ENCODE data around the gene ATP6V0B.

Gene ATP6V0B

GRCh38 chr1:43974443-43975248 is at the start of gene ATP6V0B:
Gene ATP6V0B, plus strand, starts transcription at chr1:43974960. Its CDS starts 81 bp downstream, at chr1:43975041.
- peak; percentile 89 for DNase-seq

DNA sequence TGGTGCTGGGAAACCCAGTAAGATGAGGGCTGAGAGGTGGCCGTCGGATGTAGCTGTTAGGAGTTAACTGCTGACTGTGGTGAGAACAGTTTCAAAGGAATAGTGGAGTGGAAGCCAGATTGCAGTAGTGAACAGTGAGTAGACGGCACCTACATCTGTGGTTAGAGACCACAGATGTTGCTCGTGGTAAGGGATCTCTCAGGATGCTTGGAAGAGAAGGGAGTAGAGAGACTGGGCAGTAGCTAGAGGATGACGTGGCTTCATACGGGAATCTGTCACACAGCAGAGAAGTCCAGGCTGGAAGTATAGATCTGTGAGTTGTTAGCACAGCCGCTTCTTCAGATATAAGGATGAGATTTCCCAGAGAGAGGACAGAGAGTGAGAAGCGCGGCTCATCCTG is 48.9 kb upstream of the ATP6V0B start:
- DNase-seq, result no peak

DNA sequence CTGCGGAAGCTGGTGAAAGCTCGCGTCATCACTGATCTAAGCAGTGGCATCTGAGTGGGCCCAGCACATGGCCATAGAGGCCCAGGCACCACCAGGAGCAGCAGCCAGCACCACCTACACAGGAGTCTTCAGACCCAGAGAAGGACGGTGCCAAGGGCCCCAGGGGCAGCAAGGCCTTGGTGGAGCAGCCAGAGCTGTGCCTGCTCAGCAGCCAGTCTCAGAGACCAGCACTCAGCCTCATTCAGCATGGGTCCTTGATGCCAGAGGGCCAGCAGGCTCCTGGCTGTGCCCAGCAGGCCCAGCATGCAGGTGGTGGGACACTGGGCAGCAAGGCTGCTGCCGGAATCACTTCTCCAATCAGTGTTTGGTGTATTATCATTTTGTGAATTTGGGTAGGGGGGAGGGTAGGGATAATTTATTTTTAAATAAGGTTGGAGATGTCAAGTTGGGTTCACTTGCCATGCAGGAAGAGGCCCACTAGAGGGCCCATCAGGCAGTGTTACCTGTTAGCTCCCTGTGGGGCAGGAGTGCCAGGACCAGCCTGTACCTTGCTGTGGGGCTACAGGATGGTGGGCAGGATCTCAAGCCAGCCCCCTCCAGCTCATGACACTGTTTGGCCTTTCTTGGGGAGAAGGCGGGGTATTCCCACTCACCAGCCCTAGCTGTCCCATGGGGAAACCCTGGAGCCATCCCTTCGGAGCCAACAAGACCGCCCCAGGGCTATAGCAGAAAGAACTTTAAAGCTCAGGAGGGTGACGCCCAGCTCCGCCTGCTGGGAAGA is 44.4 kb upstream of the ATP6V0B start:
- no peak for DNase-seq

DNA sequence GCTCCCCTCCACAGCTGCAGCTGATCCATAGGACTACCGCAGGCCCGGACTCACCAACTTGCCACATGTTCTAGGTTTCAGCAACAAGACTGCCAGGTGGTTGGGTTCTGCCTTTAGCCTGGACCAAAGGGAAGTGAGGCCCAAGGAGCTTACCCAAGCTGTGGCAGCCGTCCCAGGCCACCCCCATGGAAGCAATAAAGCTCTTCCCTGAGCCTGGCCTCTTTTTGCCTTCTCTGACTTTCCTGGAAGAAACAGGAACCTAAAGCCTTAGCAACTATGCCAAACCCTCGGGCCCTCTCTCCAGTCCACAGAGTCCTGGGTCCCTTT is 43.8 kb upstream of the ATP6V0B start:
- no peak for DNase-seq

GRCh38 chr1:43931711-43932660 is 42.8 kb upstream of the ATP6V0B start:
- no peak for DNase-seq

- no peak for DNase-seq
Measured at GRCh38 chr1:43932786-43933385, 41.9 kb upstream of the ATP6V0B start.

DNA sequence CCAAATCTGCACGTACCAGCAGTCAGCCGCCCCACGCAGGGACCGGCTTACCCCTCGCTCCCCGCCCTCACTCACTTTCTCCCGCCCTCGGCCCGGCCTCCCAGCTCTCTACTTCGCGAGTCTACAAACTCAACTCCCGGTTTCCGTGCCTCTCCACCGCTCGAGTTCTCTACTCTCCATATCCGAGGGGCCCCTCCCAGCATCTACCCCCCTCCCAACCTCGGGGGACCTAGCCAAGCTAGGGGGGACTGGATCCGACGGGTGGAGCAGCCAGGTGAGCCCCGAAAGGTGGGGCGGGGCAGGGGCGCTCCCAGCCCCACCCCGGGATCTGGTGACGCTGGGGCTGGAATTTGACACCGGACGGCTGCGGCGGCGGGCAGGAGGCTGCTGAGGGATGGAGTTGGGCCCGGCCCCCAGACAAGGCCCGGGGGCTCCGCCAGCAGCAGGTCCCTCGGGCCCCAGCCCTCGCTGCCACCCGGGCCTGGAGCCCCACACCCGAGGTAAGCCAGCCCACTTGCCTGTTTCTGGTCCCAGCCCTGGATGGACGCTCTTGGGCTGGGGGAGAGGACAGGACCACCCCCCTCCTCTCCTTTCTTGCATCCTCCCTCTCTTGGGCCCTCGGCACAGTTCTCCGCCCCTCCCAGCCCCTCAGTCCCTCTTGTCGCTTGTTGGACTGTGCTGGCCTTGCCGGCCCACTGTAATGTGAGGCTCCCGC is 41.2 kb upstream of the ATP6V0B start, which contains the start of gene ARTN:
TSS of gene ARTN (plus strand) at position 416 of the 715 bp plus-strand sequence. CDS start 1,856 bp downstream, outside the sequence.
- DNase-seq, result no peak

GRCh38 chr1:43934101-43934985 is 40.4 kb upstream of the ATP6V0B start:
- DNase-seq, result peak; percentile 20

DNA sequence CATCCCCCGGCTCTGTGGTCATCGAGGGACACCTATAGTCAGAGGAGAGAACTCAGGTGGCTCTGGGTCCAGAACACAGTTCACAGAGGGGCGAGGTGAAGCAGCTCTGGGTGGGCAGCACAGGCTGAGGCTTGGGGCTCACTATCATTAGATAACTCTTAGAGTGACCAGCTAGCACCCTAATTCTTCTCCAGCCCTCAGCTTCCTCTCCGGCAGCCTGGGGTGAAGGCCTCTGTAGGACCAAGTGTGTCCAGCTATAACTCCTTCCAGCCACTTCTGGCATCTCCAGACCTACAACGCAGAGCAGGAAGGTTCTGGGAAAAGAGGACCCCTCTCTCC is 39.8 kb upstream of the ATP6V0B start:
- DNase-seq, result no peak

DNA sequence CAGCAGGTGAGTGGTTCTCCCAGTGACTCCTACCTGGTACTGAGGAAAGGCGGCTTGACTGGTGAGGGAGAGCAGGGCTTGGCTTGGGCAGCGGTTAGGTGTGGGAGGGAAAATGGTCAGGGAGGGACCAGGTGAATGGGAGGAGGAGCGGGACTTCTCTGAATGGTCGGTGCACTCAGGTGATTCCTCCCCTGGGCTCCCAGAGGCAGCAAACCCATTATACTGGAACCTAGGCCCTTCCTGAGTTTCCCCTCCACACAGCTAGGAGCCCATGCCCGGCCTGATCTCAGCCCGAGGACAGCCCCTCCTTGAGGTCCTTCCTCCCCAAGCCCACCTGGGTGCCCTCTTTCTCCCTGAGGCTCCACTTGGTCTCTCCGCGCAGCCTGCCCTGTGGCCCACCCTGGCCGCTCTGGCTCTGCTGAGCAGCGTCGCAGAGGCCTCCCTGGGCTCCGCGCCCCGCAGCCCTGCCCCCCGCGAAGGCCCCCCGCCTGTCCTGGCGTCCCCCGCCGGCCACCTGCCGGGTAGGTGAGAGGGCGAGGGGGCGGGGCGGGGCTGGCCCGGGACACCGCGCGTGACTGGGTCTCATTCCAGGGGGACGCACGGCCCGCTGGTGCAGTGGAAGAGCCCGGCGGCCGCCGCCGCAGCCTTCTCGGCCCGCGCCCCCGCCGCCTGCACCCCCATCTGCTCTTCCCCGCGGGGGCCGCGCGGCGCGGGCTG is 38.9 kb upstream of the ATP6V0B start:
- no peak for DNase-seq

DNA sequence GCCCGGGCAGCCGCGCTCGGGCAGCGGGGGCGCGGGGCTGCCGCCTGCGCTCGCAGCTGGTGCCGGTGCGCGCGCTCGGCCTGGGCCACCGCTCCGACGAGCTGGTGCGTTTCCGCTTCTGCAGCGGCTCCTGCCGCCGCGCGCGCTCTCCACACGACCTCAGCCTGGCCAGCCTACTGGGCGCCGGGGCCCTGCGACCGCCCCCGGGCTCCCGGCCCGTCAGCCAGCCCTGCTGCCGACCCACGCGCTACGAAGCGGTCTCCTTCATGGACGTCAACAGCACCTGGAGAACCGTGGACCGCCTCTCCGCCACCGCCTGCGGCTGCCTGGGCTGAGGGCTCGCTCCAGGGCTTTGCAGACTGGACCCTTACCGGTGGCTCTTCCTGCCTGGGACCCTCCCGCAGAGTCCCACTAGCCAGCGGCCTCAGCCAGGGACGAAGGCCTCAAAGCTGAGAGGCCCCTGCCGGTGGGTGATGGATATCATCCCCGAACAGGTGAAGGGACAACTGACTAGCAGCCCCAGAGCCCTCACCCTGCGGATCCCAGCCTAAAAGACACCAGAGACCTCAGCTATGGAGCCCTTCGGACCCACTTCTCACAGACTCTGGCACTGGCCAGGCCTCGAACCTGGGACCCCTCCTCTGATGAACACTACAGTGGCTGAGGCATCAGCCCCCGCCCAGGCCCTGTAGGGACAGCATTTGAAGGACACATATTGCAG is 38.2 kb upstream of the ATP6V0B start:
- no peak for DNase-seq

DNA sequence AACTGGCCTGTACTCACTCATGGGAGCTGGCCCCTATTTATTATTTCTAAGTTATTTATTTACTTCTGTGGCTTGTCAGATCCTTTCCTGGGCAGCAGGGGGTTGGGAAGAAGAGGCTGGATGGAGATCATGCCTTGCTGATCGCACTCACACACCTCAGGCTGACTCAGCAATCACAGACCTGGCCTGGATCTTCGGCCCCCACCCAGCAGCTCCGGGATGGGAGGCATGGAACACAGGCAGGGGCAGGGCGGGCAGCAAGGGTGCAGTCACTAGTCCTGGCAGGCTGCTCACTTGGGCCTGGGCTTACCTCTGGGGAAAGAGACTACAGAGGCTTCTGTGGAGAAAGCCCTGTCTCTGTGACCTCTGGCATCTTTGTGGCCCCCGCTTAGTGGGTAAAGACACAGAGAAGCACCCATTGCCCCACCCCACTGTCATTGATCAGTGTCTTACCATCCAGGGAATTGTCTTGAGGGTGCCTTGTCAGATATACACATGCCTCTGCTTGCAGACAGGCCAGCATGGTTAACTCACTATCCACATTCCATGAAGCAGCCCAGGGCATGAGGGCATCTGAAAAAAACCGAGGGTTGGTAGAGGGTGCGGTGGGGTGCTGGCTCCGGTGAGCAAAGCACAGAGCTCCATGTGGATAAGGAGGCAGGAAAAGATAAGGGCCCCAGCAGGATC is 37.4 kb upstream of the ATP6V0B start:
- no peak for DNase-seq

GRCh38 chr1:43938383-43938782 is 36.4 kb upstream of the ATP6V0B start:
- DNase-seq, result no peak

- no peak for DNase-seq
Measured at GRCh38 chr1:43938892-43939587, 35.7 kb upstream of the ATP6V0B start.

- DNase-seq, result no peak
Measured at GRCh38 chr1:43942411-43942810, 32.3 kb upstream of the ATP6V0B start.

- DNase-seq, result no peak
Measured at GRCh38 chr1:43944860-43945259, 29.9 kb upstream of the ATP6V0B start.

GRCh38 chr1:43945674-43946235 is 29.0 kb upstream of the ATP6V0B start:
- no peak for DNase-seq

Data from NCI-H1694 treated with DMSO at 0.1 percent for 48 hours (cell line).